ENCODE results near the gene ANXA4. TPM values are rescaled to one million over a fixed set of nuclear protein-coding genes. Genes with fewer than 3 reads are reported as not detected.

Gene ANXA4
- total and polyA plus RNA-seq, 2 of the 13 experiments (the other 11 are each of a cell fraction or from before 2014, with no cell fraction given), result 155 to 168 TPM

DNA sequence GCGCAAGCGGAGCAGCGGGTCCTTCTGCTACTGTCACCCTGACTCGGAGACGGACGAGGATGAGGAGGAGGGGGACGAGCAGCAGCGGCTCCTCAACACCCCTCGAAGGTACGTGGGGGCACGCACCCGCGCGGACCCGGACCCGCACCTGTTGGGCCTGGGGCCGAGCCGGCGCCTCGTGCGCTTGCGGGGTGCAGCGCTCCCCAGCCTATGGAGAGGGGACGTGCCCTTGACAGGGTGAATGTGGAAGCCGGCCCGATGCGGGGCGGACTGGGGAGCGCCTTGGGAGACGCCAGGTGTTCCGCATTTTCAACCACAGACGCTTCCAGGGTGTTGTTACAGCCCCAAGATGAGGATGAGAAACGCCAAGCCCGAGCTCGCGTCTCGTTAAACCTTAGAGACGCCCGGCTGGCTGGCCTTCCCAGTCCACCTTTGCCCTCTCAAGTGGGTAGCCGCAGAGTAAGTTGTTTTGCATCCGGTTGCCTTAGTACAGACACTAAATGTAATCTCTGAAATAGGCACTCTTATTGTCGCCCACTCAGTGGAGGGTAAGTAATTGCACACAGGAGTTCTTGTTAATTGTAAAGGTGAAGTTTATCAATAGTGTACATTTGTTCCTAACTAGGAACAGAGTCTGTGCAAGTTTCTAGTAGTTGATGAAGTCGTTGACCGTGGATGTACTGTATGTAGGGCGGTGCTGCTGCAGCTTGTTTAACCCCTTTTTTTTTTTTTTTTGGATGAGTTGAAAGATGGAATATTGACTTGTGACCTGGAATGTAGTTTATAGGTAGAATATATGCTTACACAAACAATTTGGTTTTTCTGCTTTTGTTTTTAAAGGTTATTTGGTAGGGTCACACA, 88.3 kb downstream of the ANXA4 start (continued):
- TF ChIP-seq, protein P1, sequence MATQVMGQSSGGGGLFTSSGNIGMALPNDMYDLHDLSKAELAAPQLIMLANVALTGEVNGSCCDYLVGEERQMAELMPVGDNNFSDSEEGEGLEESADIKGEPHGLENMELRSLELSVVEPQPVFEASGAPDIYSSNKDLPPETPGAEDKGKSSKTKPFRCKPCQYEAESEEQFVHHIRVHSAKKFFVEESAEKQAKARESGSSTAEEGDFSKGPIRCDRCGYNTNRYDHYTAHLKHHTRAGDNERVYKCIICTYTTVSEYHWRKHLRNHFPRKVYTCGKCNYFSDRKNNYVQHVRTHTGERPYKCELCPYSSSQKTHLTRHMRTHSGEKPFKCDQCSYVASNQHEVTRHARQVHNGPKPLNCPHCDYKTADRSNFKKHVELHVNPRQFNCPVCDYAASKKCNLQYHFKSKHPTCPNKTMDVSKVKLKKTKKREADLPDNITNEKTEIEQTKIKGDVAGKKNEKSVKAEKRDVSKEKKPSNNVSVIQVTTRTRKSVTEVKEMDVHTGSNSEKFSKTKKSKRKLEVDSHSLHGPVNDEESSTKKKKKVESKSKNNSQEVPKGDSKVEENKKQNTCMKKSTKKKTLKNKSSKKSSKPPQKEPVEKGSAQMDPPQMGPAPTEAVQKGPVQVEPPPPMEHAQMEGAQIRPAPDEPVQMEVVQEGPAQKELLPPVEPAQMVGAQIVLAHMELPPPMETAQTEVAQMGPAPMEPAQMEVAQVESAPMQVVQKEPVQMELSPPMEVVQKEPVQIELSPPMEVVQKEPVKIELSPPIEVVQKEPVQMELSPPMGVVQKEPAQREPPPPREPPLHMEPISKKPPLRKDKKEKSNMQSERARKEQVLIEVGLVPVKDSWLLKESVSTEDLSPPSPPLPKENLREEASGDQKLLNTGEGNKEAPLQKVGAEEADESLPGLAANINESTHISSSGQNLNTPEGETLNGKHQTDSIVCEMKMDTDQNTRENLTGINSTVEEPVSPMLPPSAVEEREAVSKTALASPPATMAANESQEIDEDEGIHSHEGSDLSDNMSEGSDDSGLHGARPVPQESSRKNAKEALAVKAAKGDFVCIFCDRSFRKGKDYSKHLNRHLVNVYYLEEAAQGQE (IDR thresholded peaks at IDR 0.05; ENCODE audit: borderline replicate concordance in 1 of 2, low read depth in 1 of 2, low read length in 2 of 2), result no peak
- TF ChIP-seq SPEN (CRISPR knock-in tag; IDR thresholded peaks at IDR 0.05; ENCODE audit: low read depth) (no peak), SMARCC2 (IDR thresholded peaks at IDR 0.05) (no peak), SRSF1 (optimal IDR thresholded peaks at IDR 0.05; ENCODE audit: low read depth, low read length) (peak; percentile 17), NFE2L2 (IDR thresholded peaks at IDR 0.05; ENCODE audit: low read length) (no peak), JARID2 (CRISPR knock-in tag; IDR thresholded peaks at IDR 0.05; ENCODE audit: insufficient replicate concordance) (no peak), ZSCAN30 (CRISPR knock-in tag; IDR thresholded peaks at IDR 0.05) (no peak), ZBTB3 (CRISPR knock-in tag; IDR thresholded peaks at IDR 0.05; ENCODE audit: borderline replicate concordance, low read depth) (no peak), ZNF878 (CRISPR knock-in tag; IDR thresholded peaks at IDR 0.05) (no peak)
- TF ChIP-seq, protein P2, sequence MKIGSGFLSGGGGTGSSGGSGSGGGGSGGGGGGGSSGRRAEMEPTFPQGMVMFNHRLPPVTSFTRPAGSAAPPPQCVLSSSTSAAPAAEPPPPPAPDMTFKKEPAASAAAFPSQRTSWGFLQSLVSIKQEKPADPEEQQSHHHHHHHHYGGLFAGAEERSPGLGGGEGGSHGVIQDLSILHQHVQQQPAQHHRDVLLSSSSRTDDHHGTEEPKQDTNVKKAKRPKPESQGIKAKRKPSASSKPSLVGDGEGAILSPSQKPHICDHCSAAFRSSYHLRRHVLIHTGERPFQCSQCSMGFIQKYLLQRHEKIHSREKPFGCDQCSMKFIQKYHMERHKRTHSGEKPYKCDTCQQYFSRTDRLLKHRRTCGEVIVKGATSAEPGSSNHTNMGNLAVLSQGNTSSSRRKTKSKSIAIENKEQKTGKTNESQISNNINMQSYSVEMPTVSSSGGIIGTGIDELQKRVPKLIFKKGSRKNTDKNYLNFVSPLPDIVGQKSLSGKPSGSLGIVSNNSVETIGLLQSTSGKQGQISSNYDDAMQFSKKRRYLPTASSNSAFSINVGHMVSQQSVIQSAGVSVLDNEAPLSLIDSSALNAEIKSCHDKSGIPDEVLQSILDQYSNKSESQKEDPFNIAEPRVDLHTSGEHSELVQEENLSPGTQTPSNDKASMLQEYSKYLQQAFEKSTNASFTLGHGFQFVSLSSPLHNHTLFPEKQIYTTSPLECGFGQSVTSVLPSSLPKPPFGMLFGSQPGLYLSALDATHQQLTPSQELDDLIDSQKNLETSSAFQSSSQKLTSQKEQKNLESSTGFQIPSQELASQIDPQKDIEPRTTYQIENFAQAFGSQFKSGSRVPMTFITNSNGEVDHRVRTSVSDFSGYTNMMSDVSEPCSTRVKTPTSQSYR (CRISPR knock-in tag; IDR thresholded peaks at IDR 0.05; ENCODE audit: borderline replicate concordance), result no peak
- TF ChIP-seq, protein P3, sequence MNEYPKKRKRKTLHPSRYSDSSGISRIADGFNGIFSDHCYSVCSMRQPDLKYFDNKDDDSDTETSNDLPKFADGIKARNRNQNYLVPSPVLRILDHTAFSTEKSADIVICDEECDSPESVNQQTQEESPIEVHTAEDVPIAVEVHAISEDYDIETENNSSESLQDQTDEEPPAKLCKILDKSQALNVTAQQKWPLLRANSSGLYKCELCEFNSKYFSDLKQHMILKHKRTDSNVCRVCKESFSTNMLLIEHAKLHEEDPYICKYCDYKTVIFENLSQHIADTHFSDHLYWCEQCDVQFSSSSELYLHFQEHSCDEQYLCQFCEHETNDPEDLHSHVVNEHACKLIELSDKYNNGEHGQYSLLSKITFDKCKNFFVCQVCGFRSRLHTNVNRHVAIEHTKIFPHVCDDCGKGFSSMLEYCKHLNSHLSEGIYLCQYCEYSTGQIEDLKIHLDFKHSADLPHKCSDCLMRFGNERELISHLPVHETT (CRISPR knock-in tag; conservative IDR thresholded peaks at IDR 0.05), result no peak
- TF ChIP-seq, protein P4, sequence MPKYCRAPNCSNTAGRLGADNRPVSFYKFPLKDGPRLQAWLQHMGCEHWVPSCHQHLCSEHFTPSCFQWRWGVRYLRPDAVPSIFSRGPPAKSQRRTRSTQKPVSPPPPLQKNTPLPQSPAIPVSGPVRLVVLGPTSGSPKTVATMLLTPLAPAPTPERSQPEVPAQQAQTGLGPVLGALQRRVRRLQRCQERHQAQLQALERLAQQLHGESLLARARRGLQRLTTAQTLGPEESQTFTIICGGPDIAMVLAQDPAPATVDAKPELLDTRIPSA (CRISPR knock-in tag; IDR thresholded peaks at IDR 0.05; ENCODE audit: borderline replicate concordance), result no peak
- TF ChIP-seq, protein P5, sequence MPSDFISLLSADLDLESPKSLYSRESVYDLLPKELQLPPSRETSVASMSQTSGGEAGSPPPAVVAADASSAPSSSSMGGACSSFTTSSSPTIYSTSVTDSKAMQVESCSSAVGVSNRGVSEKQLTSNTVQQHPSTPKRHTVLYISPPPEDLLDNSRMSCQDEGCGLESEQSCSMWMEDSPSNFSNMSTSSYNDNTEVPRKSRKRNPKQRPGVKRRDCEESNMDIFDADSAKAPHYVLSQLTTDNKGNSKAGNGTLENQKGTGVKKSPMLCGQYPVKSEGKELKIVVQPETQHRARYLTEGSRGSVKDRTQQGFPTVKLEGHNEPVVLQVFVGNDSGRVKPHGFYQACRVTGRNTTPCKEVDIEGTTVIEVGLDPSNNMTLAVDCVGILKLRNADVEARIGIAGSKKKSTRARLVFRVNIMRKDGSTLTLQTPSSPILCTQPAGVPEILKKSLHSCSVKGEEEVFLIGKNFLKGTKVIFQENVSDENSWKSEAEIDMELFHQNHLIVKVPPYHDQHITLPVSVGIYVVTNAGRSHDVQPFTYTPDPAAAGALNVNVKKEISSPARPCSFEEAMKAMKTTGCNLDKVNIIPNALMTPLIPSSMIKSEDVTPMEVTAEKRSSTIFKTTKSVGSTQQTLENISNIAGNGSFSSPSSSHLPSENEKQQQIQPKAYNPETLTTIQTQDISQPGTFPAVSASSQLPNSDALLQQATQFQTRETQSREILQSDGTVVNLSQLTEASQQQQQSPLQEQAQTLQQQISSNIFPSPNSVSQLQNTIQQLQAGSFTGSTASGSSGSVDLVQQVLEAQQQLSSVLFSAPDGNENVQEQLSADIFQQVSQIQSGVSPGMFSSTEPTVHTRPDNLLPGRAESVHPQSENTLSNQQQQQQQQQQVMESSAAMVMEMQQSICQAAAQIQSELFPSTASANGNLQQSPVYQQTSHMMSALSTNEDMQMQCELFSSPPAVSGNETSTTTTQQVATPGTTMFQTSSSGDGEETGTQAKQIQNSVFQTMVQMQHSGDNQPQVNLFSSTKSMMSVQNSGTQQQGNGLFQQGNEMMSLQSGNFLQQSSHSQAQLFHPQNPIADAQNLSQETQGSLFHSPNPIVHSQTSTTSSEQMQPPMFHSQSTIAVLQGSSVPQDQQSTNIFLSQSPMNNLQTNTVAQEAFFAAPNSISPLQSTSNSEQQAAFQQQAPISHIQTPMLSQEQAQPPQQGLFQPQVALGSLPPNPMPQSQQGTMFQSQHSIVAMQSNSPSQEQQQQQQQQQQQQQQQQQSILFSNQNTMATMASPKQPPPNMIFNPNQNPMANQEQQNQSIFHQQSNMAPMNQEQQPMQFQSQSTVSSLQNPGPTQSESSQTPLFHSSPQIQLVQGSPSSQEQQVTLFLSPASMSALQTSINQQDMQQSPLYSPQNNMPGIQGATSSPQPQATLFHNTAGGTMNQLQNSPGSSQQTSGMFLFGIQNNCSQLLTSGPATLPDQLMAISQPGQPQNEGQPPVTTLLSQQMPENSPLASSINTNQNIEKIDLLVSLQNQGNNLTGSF (CRISPR knock-in tag; IDR thresholded peaks at IDR 0.05), result no peak

Data from HepG2 (cell line).